GM18909 (cell line): ENCODE measurements around the gene SLIT3.
"Not testable (repeated sequence)": the region's sequence is repeated elsewhere in the genome, so short reads cannot be mapped to it uniquely, and the experiment has no call there.

Experiments
- ATAC-seq: cut with Tn5 transposase; IDR thresholded peaks from one replicate; pipeline ENCODE4 v1.9.1; 2021; ENCODE audit warnings: mild to moderate bottlenecking; ENCODE audit not compliant: unreplicated experiment, poor library complexity

Gene SLIT3

GRCh38 chr5:169223595-169223953 lies 77.4 kb downstream of the SLIT3 start:
- ATAC-seq = no peak

- no peak for ATAC-seq
Observed at GRCh38 chr5:169222934-169223594, 77.9 kb downstream of the SLIT3 start.

GRCh38 chr5:169221519-169221918 lies 79.4 kb downstream of the SLIT3 start:
- no peak for ATAC-seq

- no peak for ATAC-seq
Observed at GRCh38 chr5:169219961-169220360, 81.0 kb downstream of the SLIT3 start.

- no peak for ATAC-seq
Observed at GRCh38 chr5:169219351-169219750, 81.6 kb downstream of the SLIT3 start.

GRCh38 chr5:169218861-169219260 lies 82.1 kb downstream of the SLIT3 start:
- ATAC-seq = no peak

- no peak for ATAC-seq
Observed at GRCh38 chr5:169218176-169218575, 82.8 kb downstream of the SLIT3 start.

- no peak for ATAC-seq
Observed at GRCh38 chr5:169216866-169217265, 84.1 kb downstream of the SLIT3 start.

GRCh38 chr5:169213479-169213878 lies 87.5 kb downstream of the SLIT3 start:
- ATAC-seq = no peak

- ATAC-seq = not testable (repeated sequence)
Observed at GRCh38 chr5:169211761-169212160, 89.2 kb downstream of the SLIT3 start.

- no peak for ATAC-seq
Observed at GRCh38 chr5:169204788-169205400, 96.0 kb downstream of the SLIT3 start.

GRCh38 chr5:169202969-169203368 lies 98.0 kb downstream of the SLIT3 start:
- ATAC-seq = no peak

- ATAC-seq = no peak
Observed at GRCh38 chr5:169201597-169201996, 99.3 kb downstream of the SLIT3 start.

GRCh38 chr5:169200125-169200778 lies 100.7 kb downstream of the SLIT3 start:
- ATAC-seq = no peak

GRCh38 chr5:169197343-169197742 lies 103.6 kb downstream of the SLIT3 start:
- ATAC-seq = no peak

GRCh38 chr5:169196059-169196458 lies 104.9 kb downstream of the SLIT3 start:
- no peak for ATAC-seq

- ATAC-seq = no peak
Observed at GRCh38 chr5:169195601-169196000, 105.3 kb downstream of the SLIT3 start.

GRCh38 chr5:169192536-169192935 lies 108.4 kb downstream of the SLIT3 start:
- no peak for ATAC-seq

GRCh38 chr5:169190849-169191248 lies 110.1 kb downstream of the SLIT3 start:
- no peak for ATAC-seq

- no peak for ATAC-seq
Observed at GRCh38 chr5:169185626-169186025, 115.3 kb downstream of the SLIT3 start.

GRCh38 chr5:169183576-169183975 lies 117.4 kb downstream of the SLIT3 start:
- ATAC-seq = no peak

GRCh38 chr5:169182797-169183196 lies 118.1 kb downstream of the SLIT3 start:
- ATAC-seq = no peak
